OCI-LY3 (cell line): ENCODE data around the gene KCNK18.
"Not testable (repeated sequence)": the region's sequence is repeated elsewhere in the genome, so short reads cannot be mapped to it uniquely, and the experiment has no call there.

Experiments
- H2AFZ ChIP-seq: fragments of 200-600, 300-600 bp; shearing (Covaris generic); 2 replicates; pipeline ENCODE4 v1.6.0; 2014; ENCODE audit warnings: antibody characterized with exemption, low read depth, low read length
- H3K27ac ChIP-seq: fragments of 200-600, 300-600 bp; sonication (generic); 2 replicates; pipeline ENCODE4 v1.5.1; 2014; ENCODE audit warnings: mild to moderate bottlenecking, low read length, moderate library complexity, mixed read lengths
- H3K27me3 ChIP-seq: fragments of 200-600, 300-600 bp; sonication (generic); 2 replicates; pipeline ENCODE4 v1.6.1; 2014; ENCODE audit warnings: low read depth, low read length, mixed read lengths
- H3K36me3 ChIP-seq: fragments of 200-600, 300-600 bp; sonication (generic); replicated peaks from 2 replicates; pipeline ENCODE3; 2014; ENCODE audit warnings: low read depth, low read length, mixed read lengths
- H3K4me1 ChIP-seq: fragments of 300-600, 200-600 bp; sonication (generic); 2 replicates; pipeline ENCODE4 v1.6.1; 2014; ENCODE audit warnings: low read length, mixed read lengths
- H3K4me2 ChIP-seq: fragments of 200-600, 300-600 bp; sonication (generic); 2 replicates; pipeline ENCODE4 v1.6.1; 2014; ENCODE audit warnings: low read length, mixed read lengths
- H3K4me3 ChIP-seq: fragments of 300-600, 200-600 bp; sonication (generic); 2 replicates; pipeline ENCODE4 v1.5.1; 2014; ENCODE audit warnings: antibody characterized with exemption, mild to moderate bottlenecking, low read length, moderate library complexity
- H3K79me2 ChIP-seq: fragments of 300-600, 200-600 bp; shearing (Covaris generic); 2 replicates; pipeline ENCODE4 v1.6.1; 2014; ENCODE audit warnings: mild to moderate bottlenecking, low read length, mixed read lengths
- H3K9ac ChIP-seq: fragments of 300-600, 200-600 bp; shearing (Covaris generic); 2 replicates; pipeline ENCODE4 v1.6.0; 2014; ENCODE audit warnings: mild to moderate bottlenecking, low read length, moderate library complexity
- H3K9me3 ChIP-seq: fragments of 200-600, 300-600 bp; shearing (Covaris generic); 2 replicates; pipeline ENCODE4 v1.6.1; 2014; ENCODE audit warnings: low read length, mixed read lengths; ENCODE audit not compliant: insufficient read depth
- H4K20me1 ChIP-seq: fragments of 200-600, 300-600 bp; sonication (generic); 2 replicates; pipeline ENCODE4 v1.6.1; 2016; ENCODE audit warnings: low read length, mixed read lengths; ENCODE audit not compliant: insufficient read depth
- CTCF ChIP-seq: fragments of 200-600, 300-600 bp; sonication (generic); IDR thresholded peaks from 2 replicates; pipeline ENCODE4 v1.5.1; 2014; ENCODE audit warnings: antibody characterized with exemption, low read length, low read depth
- EZH2phosphoT487 ChIP-seq: fragments of 200-600 bp; shearing (Covaris generic); IDR thresholded peaks from 2 replicates; pipeline ENCODE4 v1.6.1; 2018; ENCODE audit warnings: antibody characterized with exemption, mixed run types, low read depth

The KCNK18 gene

GRCh38 chr10:117224881-117225280 lies 27.6 kb downstream of the KCNK18 start:
- no peaks in the 10 kb centered on the region for H4K20me1 ChIP-seq
- no peak overlapping the region for H2AFZ ChIP-seq
- H3K27ac ChIP-seq: no peak overlapping the region
- no peaks in the 10 kb centered on the region for H3K27me3 ChIP-seq
- no peak for TF ChIP-seq EZH2phosphoT487
- no peak for TF ChIP-seq CTCF
- H3K9me3 ChIP-seq: no peaks in the 10 kb centered on the region
- no peak overlapping the region for H3K9ac ChIP-seq
- no peaks in the 10 kb centered on the region for H3K36me3 ChIP-seq
- H3K4me2 ChIP-seq: no peak overlapping the region
- H3K4me3 ChIP-seq: no peak overlapping the region
- H3K4me1 ChIP-seq: no peaks in the 10 kb centered on the region
- no peaks in the 10 kb centered on the region for H3K79me2 ChIP-seq

GRCh38 chr10:117226813-117227451 lies 29.6 kb downstream of the KCNK18 start:
- no peaks in the 10 kb centered on the region for H3K9me3 ChIP-seq
- no peak overlapping the region for H3K27ac ChIP-seq
- no peaks in the 10 kb centered on the region for H3K36me3 ChIP-seq
- H3K4me3 ChIP-seq: no peak overlapping the region
- H3K27me3 ChIP-seq: 0 out of 2 replicates have a peak, but pooled peaks cover 5% of the 10 kb centered on the region
- H4K20me1 ChIP-seq: no peaks in the 10 kb centered on the region
- H2AFZ ChIP-seq: no peak overlapping the region
- H3K79me2 ChIP-seq: no peaks in the 10 kb centered on the region
- TF ChIP-seq CTCF: peak; percentile 18
- no peak for TF ChIP-seq EZH2phosphoT487
- no peak overlapping the region for H3K9ac ChIP-seq
- no peak overlapping the region for H3K4me2 ChIP-seq
- H3K4me1 ChIP-seq: no peaks in the 10 kb centered on the region

GRCh38 chr10:117228210-117228609 lies 30.9 kb downstream of the KCNK18 start:
- no peak for TF ChIP-seq CTCF
- TF ChIP-seq EZH2phosphoT487: no peak

GRCh38 chr10:117230107-117230506 lies 32.8 kb downstream of the KCNK18 start:
- H2AFZ ChIP-seq, H3K4me2 ChIP-seq: not testable (repeated sequence)

More at GRCh38 chr10:117228210-117228609, 30.9 kb downstream of the KCNK18 start:
- Histone ChIP-seq H3K4me1 (no peaks in the 10 kb centered on the region), H3K27ac (no peak overlapping the region), H3K9ac (no peak overlapping the region), H3K27me3 (0 out of 2 replicates have a peak, but pooled peaks cover 5% of the 10 kb centered on the region), H3K4me2 (no peak overlapping the region), H4K20me1 (no peaks in the 10 kb centered on the region), H3K4me3 (no peak overlapping the region), H3K9me3 (no peaks in the 10 kb centered on the region), H2AFZ (no peak overlapping the region), H3K36me3 (no peaks in the 10 kb centered on the region), H3K79me2 (no peaks in the 10 kb centered on the region)

More at GRCh38 chr10:117230107-117230506, 32.8 kb downstream of the KCNK18 start:
- H4K20me1 ChIP-seq, H3K27me3 ChIP-seq, H3K79me2 ChIP-seq, H3K4me3 ChIP-seq, H3K9me3 ChIP-seq, H3K36me3 ChIP-seq, H3K9ac ChIP-seq, H3K4me1 ChIP-seq, H3K27ac ChIP-seq: not testable (repeated sequence)
